HK-2 (cell line): Measurements from ENCODE around the gene DSTN.

Source experiments
- DNase-seq: peaks from one replicate; pipeline ENCODE4 v3.0.0-alpha.2; 2018; ENCODE audit not compliant: unreplicated experiment

The DSTN gene

DNA sequence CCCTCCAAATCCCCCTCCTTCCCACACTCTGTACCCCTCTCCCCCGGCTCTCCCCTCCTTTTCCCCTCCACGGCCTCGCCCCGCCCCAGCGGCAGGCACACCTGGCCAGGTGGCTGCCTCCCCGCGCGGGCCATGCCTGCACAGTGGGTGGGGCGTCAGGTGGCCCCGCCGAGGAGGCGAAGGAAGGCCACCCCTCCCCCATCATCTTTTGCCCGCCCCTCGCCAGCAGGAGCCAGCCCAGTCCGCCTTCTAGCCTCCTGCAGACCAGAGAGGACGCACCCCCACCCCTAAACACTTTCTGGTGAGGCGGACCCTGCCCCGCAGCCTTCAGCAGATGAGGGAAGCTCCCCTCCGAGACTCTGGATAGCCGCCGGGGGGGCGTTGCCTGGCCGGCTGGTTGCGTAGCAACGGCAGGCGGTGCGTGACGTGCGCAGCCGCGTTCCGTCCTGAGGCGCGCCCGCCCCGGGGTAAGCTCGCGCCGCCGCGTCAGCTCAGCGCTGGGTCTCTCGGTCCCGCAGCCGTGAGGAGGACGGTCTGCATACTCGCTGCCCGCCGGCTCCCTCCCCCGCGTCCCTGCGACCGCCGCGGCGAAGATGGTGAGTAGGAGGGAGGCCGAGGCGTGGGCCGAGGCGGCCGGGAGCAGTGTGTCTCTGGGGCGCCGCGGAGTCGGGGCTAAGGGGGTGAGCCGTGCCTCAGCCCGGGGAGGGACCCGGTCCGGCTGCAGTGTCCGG lies at the start of gene DSTN:
TSS of gene DSTN (plus strand) at position 460 of the 731 bp plus-strand sequence. CDS start at position 594, 134 bp downstream.
- peak; percentile 98 for DNase-seq

DNA sequence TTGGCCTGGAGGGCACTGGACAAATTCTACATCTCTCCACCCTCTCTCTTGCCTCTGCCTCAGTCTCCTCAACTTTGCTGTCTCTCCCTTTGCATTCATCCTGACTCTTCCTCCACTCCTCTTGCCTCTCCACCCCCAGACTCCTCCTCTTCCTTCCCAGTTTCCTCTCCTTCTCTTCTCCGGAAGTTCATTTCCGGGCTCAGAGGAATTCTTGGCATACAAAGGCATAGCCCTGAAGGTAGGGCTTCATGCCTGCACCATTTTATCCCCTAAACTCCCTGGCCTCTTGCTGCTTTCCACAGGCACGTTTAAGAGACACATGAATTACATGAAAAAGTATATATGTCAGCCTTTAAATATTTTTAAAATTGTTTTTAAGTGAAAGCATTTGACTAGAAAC lies 49.3 kb upstream of the DSTN start:
- DNase-seq = no peak

- no peak for DNase-seq
These were observed 47.3 kb upstream of the DSTN start for GRCh38 chr20:17522528-17522927.

DNA sequence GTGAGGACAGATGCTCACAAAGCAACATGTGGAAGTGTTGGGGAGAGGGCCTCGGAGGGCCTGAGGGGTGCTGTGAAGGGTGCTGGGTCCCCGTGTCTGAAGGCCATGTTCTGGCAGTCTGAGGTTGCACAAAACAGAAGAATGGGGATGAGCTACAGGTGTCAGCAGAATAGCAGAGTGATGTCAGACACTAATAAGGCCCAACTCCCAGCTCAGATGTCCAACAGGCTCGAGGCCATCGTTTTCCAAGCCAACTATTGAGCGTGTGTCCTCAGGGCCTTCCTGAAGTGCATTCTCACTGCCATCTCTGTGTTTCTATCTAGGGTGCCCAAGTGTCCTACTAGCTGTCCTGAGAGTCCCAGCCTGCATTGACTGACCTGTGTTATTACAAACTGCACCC lies 46.5 kb upstream of the DSTN start:
- DNase-seq = no peak

GRCh38 chr20:17524560-17524959 lies 45.3 kb upstream of the DSTN start:
- no peak for DNase-seq

- no peak for DNase-seq
These were observed 44.7 kb upstream of the DSTN start for GRCh38 chr20:17525132-17525531.

GRCh38 chr20:17525650-17526049 lies 44.2 kb upstream of the DSTN start:
- peak; percentile 17 for DNase-seq

DNA sequence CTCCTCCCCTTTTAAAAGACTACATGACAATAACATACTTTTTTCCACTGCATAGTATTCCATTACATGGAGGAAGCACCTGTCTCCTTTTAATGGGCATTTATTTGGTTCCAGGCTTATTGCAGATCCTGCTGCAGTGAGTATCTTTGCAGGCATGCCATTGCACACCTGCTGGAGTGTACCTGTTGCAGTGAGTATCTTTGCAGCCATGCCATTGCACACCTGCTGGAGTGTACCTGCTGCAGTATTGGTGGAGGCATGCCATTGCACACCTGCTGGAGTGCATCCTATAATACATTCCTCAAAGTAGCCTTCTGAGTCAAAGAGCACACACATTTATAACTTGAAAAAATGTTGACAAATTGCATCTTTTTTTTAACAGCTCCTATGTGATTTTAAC lies 40.3 kb upstream of the DSTN start:
- no peak for DNase-seq

DNA sequence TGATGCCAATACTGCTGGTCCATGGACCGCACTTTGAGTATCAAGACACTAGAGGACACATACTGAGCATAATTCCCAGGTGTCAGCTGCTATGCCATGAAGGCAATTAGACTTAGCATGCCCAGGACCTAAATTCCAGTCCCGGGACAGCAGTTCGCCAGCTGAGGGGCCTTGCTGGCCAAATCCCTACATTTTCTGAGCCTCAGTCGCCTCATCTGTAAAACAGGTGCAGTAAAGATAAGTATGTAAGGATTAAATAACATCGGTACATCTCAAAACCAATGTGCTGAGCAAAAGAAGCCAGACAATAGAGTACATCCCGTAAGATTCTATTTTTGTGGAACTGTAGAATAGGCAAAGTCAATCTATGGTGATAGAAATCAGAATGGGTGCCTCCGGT lies 39.7 kb upstream of the DSTN start:
- no peak for DNase-seq

- peak; percentile 73 for DNase-seq
These were observed 38.9 kb upstream of the DSTN start, which contains the start of gene BFSP1 for GRCh38 chr20:17530716-17531664. TSS of gene BFSP1 (minus strand) at chr20:17531379. CDS start at chr20:17531329, 50 bp downstream.

DNA sequence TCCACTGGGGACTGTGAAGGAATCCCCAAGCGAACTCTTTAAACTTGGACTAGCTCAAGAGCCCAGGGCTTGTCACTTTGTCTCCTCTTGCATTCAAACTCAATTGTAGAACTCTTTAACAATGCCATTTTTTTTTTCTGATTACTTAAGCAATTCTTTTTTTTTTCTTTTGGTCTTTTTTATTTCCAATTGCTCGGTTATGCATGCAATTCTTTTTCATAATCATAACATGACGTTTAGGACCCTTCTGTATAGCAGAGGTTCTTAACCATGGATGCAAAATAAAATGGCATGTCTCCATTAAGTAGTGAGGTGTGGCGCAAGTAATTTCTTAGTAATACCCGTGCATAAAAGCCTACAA lies 38.2 kb upstream of the DSTN start:
- DNase-seq = no peak

DNA sequence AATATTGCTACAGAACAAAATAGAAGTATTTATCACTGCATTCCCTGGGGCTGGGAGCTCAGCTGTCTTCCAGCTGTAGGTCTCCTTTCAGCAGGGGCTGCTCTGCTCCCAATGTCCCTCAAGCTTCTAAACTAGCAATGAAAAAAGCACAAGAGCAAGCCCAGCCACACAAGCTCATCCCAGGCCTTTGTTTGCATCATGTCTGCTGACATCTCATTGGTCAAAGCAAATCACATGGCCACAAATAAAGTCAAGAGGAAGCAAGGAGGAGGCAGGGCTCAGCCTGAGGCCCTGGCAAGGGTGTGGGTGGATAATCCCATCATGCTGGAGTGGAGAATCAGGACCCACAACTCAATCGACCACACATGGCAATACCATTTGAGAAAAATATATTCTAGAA lies 36.5 kb upstream of the DSTN start:
- no peak for DNase-seq

DNA sequence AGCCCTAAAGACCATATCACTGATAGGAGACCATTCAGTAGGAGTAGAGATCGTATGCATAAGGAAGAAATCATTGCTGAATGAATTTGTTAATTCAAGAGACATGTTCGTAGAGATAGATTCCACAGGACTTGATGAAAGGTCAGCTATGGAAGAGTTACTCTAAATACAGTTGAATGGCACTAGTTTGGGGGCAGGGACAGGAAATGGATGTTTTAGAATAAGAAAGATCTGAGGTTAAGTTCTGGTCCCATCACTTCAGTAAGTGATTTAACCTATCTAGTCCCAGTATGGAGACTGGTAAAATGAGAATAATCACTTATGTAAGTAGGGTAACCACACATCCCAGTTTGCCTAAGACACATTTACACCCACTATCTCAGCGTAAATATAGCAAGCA lies 35.8 kb upstream of the DSTN start:
- no peak for DNase-seq

GRCh38 chr20:17536944-17537444 lies 32.9 kb upstream of the DSTN start:
- peak; percentile 71 for DNase-seq

- DNase-seq = no peak
These were observed 31.9 kb upstream of the DSTN start for GRCh38 chr20:17537959-17538358.

DNA sequence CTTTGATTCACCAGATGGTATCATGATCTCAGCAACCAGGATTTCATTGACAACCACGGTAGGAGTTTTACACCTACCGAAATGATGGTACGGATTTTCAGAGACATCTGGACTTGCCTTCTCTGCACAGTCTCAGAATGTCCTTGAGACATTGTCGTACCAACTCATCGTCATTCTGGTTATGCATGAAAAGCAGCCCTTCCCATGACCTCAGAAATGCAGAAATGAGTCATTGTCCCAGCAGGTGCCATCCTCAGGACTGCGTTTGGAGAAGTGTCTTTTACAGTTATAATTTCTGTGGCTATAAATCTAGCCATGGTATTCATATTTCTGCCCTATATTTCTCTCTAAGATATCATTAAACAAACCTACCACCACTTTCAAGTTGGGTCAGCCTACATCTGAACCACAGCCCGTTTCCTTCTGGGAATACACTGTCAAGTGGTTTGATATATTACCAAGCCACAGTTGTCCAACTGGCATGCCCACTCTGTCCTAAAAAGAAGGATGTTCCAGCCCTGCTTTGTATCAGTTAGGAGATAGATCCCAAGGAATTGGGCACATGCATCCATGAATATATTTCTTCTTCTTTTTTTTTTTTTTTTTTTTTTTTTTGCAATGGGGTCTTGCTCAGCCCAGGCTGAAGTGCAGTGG lies 31.2 kb upstream of the DSTN start:
- no peak for DNase-seq

GRCh38 chr20:17541596-17541995 lies 28.3 kb upstream of the DSTN start:
- no peak for DNase-seq

DNA sequence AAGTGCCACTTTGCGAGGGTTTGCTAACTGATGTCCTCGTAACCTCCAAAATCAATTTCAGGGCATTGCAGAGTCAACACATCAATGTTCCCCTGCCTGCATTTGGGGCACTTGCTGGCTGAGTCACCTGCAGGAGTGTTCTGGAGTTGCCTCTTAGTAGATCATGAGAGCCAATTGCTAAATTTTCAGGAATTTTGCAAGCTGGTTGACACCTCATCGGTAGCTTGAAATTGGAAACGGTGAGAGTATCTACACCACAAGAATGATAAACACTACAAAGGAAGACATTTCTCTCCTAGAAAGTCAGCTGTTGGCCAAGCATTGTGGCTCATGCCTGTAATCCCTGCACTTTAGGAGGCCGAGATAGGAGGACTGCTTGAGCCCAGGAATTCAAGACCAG lies 27.9 kb upstream of the DSTN start:
- DNase-seq = no peak

GRCh38 chr20:17542481-17542880 lies 27.4 kb upstream of the DSTN start:
- DNase-seq = no peak

GRCh38 chr20:17542993-17543412 lies 26.9 kb upstream of the DSTN start:
- DNase-seq = no peak

GRCh38 chr20:17543531-17544131 lies 26.2 kb upstream of the DSTN start:
- no peak for DNase-seq

DNA sequence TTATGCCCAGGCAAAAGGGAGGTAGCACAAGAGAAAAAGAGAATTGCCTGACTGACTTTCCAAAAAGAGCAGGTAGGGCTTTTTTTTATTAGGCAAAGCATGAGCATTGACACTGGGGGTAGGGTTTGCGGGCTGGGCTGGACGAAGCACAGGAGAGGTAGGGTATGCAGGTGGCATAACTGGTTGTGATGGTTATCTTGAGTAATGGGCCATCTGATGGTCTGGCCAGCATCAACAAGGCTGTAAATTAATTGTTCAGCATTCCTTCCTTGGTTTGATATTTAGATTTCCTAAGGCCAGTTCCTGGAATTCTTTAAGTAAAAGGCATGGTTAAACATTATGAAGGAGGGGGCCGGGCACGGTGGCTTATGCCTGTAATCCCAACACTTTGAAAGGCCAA lies 24.7 kb upstream of the DSTN start:
- no peak for DNase-seq
